Stimulated activated CD8-positive, alpha-beta memory T cell treated with anti-CD3 and anti-CD28 coated beads, Interleukin-4, amount 100 ng/mL, for 1 hour (primary cell): ENCODE data around the gene RCL1.

Experiments used
- DNase-seq, 2 donors: peaks; one replicate each; pipeline ENCODE4 v3.0.0-alpha.2; 2020; ENCODE audit warnings: low read depth in 2 of 2, low spot score in 1 of 2

RCL1 gene

DNA sequence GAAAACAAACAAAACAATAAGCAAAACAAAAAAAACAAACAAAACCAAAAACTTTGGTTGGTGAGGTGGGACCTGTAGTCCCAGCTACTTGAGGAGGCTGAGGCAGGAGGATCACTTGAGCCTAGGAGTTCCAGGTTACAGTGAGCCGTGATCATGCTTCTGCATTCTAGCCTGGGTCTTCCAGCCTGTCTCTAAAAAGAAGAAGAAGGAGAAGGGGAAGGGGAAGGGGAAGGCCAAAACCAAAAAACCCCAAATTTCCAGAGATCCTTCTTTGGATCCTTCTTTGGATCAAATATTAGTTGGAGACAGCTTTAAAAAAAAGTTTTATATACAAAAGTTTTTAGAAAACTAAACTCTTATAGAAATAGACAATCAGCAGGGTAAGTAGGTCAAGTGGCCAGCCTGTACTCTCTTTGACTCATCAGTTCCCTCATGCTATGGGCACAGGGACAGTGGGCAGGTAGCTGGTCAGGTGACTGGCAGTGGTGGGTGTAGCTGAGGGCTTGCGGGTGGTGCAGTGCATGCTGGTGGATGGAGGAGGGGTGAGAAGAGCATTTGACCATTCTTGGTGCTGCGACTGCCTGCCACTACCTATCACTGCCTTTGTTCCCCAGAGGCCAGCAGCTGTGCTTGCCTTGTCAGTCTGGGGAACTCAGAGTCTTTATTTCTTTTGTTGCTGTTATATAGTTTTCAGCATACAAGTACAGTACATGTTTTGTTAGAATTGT, 12.6 kb downstream of the RCL1 start:
- no peak for DNase-seq

DNA sequence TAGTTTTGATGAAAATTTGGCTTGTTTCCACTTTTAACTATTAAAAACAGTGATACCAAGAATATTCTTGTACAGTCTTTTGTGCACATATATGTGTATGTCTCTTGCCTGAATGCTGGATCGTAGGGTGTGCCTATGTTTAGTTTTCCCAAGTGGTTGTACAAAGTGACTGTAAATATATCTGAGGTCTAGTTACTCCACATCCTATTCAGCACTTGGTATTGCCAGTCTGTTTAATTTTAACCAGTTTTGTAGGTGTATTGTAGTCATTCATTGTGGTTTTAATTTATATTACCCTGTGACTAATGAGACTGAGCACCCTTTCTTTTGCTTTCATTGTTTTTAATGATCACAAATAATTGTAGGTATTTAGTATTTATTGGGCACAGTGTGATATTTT, 17.8 kb downstream of the RCL1 start:
- DNase-seq: no peak

DNA sequence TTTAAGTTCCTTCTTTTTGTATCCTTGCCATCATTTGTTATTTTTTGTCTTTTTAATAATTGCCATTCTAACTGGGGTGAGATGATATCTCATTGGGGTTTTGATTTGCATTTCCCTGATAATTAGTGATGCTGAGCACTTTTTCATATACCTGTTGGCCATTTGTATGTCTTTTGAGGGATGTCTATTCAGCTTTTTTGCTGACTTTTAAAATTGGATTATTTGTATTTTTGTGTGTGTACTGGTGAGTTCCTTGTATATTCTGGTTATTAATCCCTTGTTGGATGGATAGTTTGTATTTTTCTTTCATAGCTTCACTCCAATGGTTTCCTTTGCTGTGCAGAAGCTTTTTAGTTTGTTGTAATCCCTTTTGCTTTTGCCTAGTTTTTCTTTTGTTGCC, 19.1 kb downstream of the RCL1 start:
- no peak for DNase-seq

DNA sequence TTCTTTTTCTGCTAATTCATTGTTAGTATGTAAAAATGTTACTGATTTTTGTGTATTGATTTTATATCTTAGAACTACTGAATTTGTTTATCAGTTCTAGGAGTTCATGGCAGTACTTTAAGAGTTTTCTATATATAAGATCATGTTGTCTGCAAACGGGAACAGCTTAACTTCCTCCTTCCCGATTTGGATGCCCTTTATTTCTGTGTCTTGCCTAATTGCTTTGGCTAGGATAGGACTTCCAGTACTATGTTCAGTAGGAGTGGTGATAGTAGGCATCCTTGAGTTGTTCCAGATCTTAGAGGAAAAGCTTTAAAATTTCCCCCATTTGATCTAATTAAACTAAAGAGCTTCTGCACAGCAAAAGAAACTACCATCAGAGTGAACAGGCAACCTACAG, 20.1 kb downstream of the RCL1 start:
- no peak for DNase-seq

DNA sequence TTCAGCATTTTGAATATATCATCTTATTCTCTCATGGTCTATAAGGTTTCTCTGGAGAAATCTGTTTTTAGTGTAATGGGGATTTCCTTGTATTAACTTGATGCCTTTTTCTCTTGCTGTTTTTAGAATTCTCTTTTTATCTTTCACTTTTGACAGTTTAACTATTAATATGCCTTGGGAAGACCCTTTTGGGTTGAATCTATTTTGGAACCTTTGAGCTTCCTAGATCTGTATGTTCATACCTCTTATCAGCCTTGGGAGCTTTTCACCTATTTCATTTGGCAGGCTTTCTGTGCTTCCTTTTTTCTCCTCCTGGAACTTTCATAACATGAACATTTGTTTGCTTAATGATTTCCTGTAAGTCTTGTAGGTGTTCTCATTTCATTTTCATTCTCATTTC, 22.2 kb downstream of the RCL1 start:
- DNase-seq: no peak

DNA sequence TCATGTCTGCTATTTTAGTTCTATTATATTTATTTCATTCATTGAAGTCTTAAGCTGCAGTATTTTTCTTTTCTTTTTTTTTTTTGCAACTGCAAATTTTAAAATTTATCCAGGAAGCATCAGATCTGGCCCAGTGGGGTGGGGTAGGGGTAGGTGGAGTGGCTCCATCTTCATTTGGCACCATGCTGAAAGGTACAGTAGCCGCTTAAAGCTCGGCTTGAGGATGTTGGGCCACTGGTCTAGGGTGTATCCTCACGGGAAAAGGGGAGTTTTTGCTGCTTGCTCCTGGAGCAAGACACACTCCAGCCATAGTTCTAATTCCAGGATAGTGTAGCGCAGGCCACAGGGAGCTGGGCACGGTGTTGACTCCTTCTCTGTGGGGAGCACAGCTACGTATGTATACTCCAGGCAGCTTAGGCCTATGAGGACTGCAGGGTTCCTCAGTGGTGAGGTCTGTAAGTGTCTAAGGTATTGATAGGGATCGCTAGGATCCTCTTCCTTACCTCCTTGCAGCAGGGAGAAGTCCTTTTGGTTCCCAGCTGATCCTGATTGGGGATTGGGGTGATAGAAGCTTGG, 22.7 kb downstream of the RCL1 start:
- DNase-seq: no peak

DNA sequence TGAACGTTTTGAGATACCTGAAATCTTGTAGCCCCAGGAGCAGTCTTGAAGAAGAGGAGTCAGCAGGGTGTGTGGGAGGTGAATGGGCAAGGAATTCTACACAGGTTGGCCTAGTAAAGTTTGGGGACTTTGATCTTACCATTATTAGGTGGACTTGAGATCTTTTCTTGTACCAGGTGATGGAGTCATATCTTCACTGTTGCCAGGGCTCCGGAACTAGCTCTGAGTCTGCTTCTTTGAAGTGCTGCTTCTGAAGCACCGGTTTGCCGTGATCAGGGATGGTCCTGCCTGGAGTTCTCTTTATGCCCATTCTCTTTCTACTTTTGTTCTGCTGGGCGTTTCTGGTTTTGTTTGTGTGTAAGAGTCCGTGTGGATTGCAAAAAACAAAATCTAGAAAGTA, 27.4 kb downstream of the RCL1 start:
- DNase-seq: no peak

DNA sequence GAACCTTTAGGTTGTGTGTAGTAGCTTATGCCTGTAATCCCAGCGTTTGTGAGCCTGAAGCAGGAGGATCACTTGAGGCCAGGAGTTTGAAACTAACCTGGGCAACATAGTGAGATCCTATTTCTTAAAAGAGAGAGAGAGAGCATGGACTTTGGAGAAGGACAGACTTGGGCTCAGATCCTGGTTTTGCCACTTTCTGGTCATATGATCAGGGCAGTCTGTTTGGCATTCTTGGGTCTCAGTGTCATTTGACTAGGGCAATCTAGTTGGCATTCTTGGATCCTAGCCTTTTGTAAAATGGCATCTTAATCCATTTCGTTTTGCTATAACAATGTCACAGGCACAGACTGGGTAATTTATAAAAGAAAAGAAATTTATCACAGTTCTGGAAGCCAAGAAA, 28.4 kb downstream of the RCL1 start:
- DNase-seq: no peak

DNA sequence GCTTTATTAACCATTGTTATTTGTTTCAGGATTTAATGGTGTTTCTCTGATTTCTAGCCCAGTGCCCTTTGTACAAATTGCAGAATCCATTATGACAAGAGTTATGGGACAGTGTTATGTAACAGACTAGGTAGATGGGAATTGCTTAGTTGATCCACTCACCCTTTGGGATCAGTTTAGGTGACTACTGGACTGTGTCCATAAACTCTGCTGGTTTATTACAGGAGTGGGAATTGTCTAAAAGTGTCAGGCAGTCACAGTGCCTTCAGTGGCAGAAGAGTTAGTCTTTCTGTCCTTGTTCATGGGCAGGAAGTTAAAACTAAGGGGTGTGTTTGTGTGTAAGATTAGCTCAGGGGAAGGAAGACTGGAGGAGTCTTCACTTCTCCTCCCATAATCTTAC, 29.3 kb downstream of the RCL1 start:
- no peak for DNase-seq

DNA sequence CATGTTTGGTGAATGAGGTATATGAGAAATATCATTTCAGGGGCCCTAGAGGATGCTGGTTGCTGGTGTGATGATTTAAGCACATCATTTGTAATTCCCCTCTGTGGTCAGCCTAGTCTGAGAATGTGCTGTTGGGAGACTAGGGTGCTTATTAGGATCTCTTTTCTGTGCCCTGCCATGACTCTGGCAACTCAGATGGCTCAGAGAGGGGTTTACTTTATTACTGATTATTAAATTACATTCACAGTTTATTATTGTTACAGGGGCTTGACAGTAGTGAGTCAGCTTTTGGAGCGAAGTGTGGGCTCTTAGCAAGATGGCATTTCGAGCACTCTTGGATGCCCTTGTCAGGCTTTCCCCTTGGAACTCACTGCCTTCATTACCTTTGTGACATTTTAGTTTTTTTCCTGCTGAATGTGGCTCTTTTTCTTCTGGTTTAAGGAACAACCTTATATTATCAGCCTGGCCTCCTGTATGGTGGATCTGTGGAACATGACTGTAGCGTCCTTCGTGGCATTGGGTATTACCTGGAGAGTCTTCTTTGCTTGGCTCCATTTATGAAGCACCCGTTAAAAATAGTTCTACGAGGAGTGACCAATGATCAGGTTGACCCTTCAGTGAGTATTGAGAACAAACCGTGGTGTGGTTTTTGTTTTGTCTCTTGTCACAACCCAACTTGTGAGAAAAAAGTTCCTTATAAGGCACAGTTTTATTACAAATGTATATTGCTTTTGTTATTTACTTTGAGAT, 33.8 kb downstream of the RCL1 start:
- no peak for DNase-seq

DNA sequence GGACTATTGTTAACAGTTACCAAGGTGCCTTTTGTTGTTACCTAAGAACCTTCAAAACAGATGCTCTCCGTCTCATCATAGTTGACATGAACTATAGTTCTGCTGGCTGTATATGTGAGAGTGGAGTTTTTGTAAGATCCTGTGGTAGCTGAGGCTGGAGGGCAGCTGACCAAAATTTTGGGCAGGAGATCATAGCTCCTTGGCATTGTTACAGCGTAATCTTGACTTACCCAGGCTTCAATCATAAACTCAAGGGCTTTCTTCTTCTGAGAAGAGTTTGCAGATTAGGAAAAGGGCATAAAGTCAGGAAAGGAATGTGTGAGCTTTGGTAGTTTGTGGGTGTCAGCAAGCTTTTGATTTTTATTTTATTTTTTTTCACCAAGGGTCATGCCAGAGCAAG, 34.5 kb downstream of the RCL1 start:
- DNase-seq: no peak

DNA sequence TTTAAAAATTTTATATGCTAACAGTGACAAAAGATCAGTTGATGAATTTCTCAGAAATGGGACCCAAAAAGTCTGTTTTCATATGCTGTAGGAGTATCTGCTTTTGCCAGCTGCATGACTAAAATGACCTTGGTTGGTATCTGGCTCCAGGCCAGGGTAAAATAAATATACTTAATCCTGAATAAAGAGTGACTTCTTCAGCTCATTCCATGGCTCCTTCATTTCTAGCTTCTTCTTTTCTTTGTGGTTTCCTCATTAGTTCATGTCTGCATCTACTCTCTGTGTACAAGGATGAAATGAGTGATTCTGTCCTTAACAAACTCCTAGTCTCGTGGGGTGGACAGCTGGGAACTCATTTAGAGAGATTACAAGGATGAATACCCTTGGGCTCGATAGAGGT, 36.0 kb downstream of the RCL1 start:
- no peak for DNase-seq

DNA sequence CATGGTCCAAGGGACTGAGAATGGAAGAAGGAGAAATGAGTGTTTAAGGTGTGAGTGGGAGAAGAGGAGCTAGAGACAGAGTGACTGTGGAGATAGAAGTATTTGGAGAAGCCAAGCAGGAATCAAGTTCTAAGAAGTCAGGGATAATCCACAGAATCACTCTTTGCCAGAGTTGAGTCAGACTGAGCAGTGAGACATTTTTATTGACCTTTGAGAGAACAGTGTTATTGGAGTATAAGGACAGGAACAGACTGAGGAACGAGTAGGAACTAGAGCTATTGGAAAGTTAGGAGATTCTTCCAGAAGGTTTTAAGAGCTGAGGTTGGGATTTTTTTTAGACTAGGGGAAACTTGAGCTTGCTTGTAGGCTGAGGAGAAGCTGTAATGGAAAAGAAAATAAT, 37.2 kb downstream of the RCL1 start:
- no peak for DNase-seq

DNA sequence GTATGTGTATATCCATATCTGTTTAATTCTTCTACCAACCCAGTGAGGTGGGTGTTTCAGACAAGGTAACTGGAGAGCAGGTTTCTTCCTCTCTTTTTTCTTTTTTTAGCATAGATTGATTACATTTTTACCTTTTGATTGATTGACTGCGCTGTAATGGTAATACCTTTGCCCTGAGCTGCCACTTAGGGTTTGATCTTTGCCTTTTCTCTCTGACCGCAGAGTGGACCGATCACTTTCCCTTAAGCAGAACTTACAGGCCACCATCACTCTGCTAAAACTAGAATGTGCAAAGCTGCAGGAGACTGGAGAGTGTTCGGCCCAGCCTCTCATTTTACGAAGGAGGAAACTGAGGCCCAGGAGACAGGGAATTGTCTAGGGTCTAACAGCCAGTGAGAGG, 38.0 kb downstream of the RCL1 start:
- DNase-seq: no peak

DNA sequence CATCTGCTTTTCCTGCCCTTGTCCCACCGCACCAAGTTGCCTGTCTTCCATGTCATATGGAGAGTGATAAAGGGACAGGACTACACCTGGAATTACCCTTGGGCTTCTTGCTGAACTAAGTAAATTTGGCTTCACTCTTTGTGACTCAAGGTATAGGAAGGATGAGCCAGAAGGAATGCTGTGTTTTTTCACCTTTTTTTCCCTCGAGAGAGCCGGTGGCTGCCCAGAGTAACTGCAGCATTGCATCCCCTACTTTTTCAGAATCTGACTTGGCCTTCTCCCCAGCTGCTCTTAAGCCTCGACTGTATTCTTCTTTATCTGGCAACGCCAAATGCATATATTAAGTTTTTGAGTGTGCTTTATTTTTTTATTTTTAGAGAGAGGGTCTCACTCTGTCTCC, 38.4 kb downstream of the RCL1 start:
- no peak for DNase-seq

DNA sequence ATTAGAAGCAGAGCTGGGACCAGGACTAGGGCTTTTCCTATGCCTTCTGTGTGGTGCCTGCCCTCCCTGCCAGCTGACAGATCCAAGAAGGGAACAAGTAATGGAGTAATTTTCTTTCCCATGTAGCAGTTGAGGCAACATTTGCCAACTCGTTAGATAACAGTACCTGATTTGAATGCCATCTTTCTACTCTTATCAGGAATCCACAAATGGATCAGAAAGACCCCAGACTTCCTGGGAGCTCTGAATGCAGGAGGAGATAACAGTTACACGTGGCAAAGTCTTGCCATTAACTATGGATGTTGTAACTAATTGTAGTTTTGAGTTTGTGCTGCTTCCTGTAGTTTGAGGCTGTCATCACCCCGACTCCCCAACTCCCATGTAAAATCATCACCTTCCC, 39.2 kb downstream of the RCL1 start:
- no peak for DNase-seq

DNA sequence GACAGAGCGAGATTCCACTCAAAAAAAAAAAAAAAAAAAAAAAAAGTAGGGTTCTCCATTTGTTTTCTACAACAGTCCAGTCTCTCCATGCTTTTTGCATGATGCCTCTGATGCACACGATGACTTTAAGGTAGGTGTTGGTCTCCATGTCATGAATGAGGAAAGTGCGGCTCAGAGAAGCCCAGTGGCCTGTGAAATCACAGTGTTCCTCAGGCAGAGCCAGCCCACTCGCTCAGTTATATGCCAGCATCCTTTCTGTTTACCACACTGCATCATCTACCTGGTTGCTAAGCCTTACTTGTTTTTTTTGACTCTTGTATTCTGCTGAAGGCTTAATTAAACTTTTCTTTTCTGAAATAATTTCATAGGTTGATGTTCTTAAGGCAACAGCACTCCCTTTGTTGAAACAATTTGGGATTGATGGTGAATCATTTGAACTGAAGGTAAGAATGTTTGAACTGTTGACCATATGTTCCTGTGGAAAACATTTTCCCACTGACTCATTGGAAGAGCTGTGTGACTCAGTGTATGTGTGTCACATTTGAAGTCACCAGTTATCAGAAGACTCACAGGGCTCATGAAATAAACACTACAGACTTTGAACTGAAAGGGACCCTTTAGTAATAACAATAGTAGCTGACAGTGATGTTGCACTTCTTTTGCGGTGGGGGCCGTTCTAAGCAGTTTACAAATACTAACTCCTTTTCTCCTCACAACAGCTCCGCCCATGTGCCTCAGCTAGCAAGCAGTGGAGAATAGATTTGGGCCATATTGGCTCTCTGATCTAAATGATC, 40.2 kb downstream of the RCL1 start:
- DNase-seq: no peak

DNA sequence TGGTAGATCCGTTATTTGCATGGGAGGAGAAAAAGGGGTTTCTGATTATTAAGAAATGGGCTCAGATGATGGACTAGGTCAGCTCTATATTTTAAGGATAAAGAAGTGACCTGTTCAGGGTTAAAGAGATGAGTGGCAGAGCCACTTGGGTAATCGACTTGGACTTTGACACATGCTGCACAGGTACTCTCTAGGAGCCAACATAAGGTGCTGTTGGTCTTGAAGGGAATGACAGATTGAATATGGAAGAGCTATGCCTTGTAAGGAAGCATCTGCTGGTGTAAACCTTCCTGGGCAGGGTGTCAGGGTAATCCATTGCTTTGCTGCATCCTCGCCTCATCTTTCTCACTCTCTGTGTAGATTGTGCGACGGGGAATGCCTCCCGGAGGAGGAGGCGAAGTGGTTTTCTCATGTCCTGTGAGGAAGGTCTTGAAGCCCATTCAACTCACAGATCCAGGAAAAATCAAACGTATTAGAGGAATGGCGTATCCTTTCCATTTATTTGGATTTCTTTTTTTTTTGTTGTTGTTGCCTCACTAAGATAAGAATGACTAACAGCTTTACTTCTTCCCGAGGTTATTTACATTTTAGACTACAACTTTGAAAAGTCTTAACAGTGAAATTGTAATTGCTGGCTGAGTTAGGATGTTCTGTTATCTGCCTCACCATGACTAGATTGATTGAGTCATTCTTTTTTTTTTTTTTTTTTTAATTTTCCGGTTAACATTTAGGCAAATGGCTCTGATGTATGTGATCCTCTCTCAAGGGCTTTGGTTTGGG, 41.2 kb downstream of the RCL1 start:
- DNase-seq: no peak

DNA sequence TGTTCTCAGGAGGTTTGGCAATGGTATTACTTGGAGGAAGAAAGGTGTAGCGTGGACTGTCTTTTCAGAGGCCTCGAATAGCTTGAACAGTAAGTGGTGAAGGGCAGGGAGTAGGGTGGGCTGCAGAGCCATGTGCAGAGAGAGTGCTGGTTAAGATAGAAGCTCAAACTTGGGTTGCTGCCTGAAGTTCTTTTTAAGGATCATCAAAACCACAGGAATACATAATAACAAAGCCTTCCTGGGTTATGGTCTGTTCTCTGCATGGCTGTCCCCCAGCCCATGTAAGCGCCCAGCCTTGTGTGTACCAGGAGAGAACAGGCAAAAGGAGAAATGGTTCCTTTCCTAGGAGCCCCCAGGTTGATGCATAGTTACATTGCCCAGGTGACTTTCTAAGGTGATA, 43.9 kb downstream of the RCL1 start:
- DNase-seq: no peak

DNA sequence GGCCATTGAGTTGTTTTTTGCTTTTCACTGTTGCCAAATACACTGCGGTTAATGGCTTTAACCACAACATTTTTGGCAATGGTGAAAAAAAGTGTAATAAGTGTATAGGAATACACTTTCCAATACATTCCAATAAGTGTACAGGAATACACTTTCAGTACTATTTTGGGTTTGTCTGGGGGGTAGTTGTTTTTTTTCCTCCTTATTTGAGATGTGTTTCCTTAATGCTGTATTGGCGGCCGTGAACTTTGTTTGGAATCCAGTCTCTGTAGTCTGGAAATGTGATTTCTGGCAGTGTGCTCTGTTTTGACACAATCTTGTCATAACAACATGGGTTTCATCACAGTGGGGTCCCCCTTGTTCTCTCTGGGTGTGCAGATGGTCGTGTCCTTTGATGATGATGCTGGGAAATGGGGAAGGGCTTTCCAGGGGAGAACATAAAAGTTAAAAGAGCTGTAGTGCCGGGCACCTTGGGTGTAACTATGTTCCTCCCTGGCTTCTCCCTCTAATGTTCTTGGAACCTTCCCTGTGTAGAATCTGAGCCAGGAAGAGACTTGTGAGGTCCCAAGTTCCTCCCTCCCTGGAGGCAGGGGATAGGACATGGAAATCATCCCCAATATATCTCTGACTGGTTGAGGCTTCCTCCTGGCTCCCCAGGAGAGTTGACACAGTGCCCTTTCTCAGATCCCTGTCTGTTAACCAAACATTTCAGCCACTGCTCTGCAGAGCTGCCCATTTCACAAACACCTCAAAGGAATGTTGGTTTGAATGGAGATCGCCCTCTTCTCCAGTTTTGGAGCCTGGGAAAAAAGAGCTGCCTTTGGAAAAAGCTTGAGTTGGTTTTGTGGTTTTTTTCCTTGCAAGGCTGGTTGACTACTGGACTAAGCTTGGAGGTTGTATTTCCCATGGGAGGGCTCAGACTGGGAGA, 44.8 kb downstream of the RCL1 start:
- DNase-seq: no peak
